Activated CD4-positive, alpha-beta T cell treated with anti-CD3 and anti-CD28 coated beads, Interleukin-2, amount 50 U/mL, for 1 hour (primary cell): ENCODE results near the gene GARIN3.
A peak's percentile ranks its signal among the peaks of the same experiment; 100 is the strongest.
"Not testable (repeated sequence)": the region's sequence is repeated elsewhere in the genome, so short reads cannot be mapped to it uniquely, and the experiment has no call there.

Source experiments
- DNase-seq: peaks from one replicate; pipeline ENCODE4 v3.0.0-alpha.2; 2020

GARIN3 gene

GRCh38 chr5:157166214-157167213 lies at the start of gene GARIN3:
TSS of gene GARIN3 (minus strand) at chr5:157166264. CDS start at chr5:157166168, 96 bp downstream.
- no peak for DNase-seq

- DNase-seq = no peak
Observed at GRCh38 chr5:157215514-157216167, 49.6 kb upstream of the GARIN3 start.

GRCh38 chr5:157214861-157215513 lies 48.9 kb upstream of the GARIN3 start:
- DNase-seq = no peak

DNA sequence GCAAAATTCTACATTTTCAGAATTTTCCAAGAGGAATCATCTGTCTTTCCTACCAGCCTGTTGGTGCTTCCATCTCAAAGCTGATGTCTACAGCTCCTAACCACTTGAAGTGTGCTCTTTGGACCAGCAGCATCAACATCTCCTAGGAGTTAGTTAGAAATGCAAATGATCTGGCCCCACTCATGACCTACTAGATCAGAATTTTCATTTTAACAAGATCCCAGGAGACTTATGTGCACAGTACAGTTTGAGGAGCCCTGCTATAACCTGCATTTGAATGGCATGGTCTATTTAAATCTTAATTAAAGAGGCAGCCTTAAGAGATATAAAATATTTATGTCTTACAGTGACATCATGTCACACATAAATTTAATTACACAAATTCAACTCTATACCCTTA lies 48.4 kb upstream of the GARIN3 start:
- no peak for DNase-seq

- DNase-seq = no peak
Observed at GRCh38 chr5:157213527-157214243, 47.6 kb upstream of the GARIN3 start.

- DNase-seq = no peak
Observed at GRCh38 chr5:157212307-157212706, 46.2 kb upstream of the GARIN3 start.

GRCh38 chr5:157210652-157211051 lies 44.6 kb upstream of the GARIN3 start:
- not testable (repeated sequence) for DNase-seq

DNA sequence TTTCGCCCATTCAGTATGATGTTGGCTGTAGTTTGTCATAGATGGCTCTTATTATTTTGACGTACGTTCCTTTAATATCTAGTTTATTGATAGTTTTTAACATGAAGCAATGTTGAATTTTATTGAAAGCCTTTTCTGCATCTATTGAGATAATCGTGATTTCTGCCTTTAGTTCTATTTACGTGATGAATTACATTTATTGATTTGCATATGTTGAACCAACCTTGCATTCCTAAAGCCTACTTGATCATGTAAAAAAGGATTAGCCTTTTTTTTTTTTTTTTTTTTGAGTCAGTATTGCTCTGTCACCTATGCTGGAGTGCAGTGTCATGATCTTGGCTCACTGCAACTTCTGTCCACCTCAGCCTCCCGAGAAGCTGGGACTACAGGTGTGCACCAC lies 39.6 kb upstream of the GARIN3 start:
- DNase-seq = no peak

- DNase-seq = no peak
Observed at GRCh38 chr5:157204765-157205164, 38.7 kb upstream of the GARIN3 start.

- no peak for DNase-seq
Observed at GRCh38 chr5:157203417-157203816, 37.4 kb upstream of the GARIN3 start.

GRCh38 chr5:157201857-157202256 lies 35.8 kb upstream of the GARIN3 start:
- DNase-seq = no peak

- peak; percentile 65 for DNase-seq
Observed at GRCh38 chr5:157198277-157198986, 32.4 kb upstream of the GARIN3 start.

- no peak for DNase-seq
Observed at GRCh38 chr5:157197086-157197485, 31.0 kb upstream of the GARIN3 start.

DNA sequence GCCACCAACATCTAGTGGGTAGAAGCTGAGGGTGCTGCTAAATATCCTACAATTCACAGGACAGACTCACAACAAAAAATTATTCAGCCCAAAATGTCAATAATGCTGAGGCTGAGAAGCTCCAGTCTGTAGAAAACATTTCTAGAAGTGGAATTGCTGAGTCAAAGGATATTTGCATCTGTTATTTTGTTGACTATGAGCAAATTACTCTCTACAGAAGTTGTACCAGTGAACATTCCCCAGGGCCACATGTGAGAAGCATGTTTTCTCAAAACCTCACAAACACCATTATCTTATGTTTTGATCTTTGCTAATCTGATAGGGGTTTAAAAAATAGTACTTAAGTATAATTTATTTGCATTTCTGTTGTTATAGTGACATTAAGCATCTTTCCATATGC lies 30.0 kb upstream of the GARIN3 start:
- no peak for DNase-seq

- DNase-seq = no peak
Observed at GRCh38 chr5:157193699-157194424, 27.8 kb upstream of the GARIN3 start.

DNA sequence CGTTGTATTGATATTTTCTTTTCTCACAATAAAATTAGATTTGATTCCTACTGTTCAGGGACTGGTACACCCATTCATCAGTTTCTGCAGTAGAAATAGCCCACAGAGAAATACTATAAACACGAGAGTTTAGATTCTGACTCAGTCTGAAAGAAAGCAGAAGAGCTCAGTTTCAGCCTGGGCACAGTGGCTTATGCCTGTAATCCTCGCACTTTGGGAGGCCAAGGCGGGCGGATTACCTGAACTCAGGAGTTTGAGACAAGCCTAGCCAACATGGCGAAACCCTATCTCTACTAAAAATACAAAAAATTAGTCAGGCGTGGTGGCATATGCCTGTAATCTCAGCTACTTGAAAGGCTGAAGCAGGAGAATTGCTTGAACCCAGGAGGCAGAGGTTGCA lies 23.2 kb upstream of the GARIN3 start:
- no peak for DNase-seq

DNA sequence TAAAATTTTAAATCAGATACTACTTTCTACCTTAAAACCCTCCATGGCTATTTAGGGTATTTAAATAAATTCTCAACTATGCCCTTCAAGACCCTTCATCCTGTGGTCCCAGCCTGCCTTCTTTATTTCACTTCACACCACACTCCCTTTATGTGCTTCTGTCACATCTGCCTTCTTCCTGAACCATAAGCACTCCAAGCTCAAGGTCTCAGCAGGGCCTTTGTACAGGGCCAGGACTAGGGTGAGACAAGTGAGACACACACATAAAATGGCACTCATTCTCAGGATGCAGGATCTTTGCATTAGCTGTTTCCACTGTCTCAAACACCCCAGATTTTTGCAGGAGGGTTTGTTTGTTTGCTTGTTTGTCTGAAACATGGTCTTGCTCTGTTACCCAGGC lies 22.2 kb upstream of the GARIN3 start:
- no peak for DNase-seq

DNA sequence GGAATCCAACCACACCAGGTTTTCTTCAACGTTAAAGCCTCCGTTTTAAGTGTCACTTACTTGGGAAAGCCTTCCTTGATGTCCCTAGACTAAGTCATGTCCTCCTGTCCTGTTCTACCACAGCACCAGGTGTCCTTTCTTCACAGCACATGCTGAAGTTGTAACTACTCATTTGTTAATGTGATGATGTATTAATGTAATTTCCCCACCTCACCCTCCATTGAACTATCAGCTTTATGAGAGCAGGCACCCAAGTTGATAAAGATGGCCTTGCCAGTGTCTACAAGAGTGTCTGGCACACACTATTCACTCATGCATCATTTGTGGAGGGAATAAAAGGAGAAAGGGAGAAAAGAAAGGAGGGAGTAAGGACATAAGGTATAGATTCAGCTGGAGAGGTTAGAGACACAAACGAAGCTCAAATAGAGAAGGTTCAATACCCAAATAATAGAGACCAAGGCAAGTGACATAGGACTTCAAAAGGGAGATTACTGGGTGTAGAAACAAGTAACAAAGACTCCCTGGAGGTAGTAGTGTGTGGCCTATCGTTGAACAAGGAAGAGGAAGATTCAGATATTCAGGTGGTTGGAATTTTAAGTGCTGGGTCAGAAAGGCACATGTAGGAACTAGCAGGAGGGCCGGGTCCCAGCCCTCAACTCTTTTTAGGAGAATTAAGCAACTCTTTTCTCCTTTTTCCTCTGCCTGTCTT lies 21.1 kb upstream of the GARIN3 start:
- no peak for DNase-seq

- no peak for DNase-seq
Observed at GRCh38 chr5:157186309-157187045, 20.4 kb upstream of the GARIN3 start.

DNA sequence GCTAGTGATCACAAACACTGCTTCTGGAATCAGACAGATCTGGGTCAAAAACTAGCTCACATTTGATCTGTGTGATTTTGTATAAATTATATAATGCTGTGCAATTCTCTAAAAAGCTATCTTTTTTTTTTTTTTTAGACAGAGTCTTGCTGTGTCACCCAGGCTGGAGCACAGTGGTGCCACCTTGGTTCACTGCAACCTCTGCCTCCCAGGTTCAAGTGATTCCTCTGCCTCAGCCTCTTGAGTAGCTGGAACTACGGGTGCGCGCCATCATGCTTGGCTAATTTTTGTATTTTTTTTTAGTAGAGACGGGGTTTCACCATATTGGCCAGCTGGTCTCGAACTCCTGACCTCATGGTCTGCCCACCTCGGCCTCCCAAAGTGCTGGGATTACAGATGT lies 19.1 kb upstream of the GARIN3 start:
- not testable (repeated sequence) for DNase-seq
